HEK293 (cell line): Measurements from ENCODE around the gene PEX10.

ENCODE experiments used
- ZBTB7A ChIP-seq: fragments of 450-650 bp; formaldehyde crosslinking; IDR thresholded peaks from 2 replicates; pipeline ENCODE4 v1.5.1; 2016; ENCODE audit warnings: low read depth, missing biosample characterization, missing genetic modification characterization
- ZNF146 ChIP-seq: fragments of 450-650 bp; formaldehyde crosslinking; IDR thresholded peaks from 2 replicates; pipeline ENCODE4 v1.5.1; 2016; ENCODE audit warnings: missing biosample characterization, missing genetic modification characterization
- ZNF248 ChIP-seq: fragments of 450-650 bp; formaldehyde crosslinking; IDR thresholded peaks from 2 replicates; pipeline ENCODE4 v1.5.1; 2017; ENCODE audit warnings: missing biosample characterization, missing genetic modification characterization
- ZNF555 ChIP-seq: fragments of 450-650 bp; formaldehyde crosslinking; conservative IDR thresholded peaks from 2 replicates; pipeline ENCODE4 v1.5.1; 2017; ENCODE audit warnings: missing biosample characterization, mild to moderate bottlenecking, missing genetic modification characterization, inconsistent platforms
- ZNF600 ChIP-seq: fragments of 450-650 bp; formaldehyde crosslinking; IDR thresholded peaks from 2 replicates; pipeline ENCODE4 v1.5.1; 2016; ENCODE audit warnings: missing biosample characterization, missing genetic modification characterization
- ZNF701 ChIP-seq: fragments of 450-650 bp; formaldehyde crosslinking; IDR thresholded peaks from 2 replicates; pipeline ENCODE4 v1.5.1; 2016; ENCODE audit warnings: missing biosample characterization, missing genetic modification characterization
- ZNF776 ChIP-seq: fragments of 450-650 bp; formaldehyde crosslinking; IDR thresholded peaks from 2 replicates; pipeline ENCODE4 v1.5.0; 2017; ENCODE audit warnings: missing biosample characterization, missing genetic modification characterization, borderline replicate concordance
- TF ChIP-seq, protein P1 (sequence below): fragments of 450-650 bp; formaldehyde crosslinking; IDR thresholded peaks from 2 replicates; pipeline ENCODE4 v1.5.1; 2016; ENCODE audit warnings: missing biosample characterization, missing genetic modification characterization
- TF ChIP-seq, protein P2 (sequence below): fragments of 450-650 bp; formaldehyde crosslinking; IDR thresholded peaks from 2 replicates; pipeline ENCODE4 v1.5.1; 2016; ENCODE audit warnings: missing biosample characterization, missing genetic modification characterization

DNA sequence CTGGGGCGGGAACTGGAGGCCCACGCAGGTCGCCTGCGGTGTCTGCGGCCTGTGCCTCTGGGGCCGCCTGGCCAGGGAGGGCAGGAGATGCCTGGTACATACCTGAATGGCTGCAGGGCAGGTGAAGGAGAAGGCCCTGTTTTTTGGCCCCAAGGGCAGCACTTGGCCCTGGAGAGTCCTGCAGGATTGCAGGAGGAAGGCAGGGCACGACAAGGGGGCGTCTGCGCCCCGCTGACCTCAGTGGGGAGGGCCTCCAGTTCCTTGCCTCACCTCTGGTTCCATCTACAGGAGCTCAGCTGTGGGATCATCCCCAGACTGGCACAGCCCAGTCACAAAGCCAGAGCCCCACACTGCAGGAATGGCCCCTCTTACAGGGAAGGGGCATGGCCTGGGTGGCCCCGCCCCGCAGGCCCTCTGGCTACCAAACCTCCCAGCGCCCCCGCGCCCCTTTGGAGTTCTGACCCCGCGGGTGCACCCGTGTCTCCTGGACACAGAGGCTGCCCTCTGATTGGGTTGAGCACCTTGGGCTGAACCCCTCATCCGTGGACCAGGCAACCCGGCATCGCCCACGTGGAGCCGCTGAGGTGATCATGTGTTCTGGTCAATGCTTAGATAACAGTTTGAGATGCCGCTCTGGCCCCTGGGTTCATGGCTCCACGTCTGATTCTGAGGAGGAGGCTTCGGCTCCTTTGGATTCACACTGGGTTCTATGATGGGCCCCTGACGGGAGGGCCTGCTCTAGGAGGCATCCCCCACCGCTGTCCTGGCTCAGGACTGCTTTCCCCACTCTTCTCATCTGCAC lies 1.3 kb upstream of the PEX10 start:
- no peak for TF ChIP-seq ZNF248
- TF ChIP-seq, protein P1, sequence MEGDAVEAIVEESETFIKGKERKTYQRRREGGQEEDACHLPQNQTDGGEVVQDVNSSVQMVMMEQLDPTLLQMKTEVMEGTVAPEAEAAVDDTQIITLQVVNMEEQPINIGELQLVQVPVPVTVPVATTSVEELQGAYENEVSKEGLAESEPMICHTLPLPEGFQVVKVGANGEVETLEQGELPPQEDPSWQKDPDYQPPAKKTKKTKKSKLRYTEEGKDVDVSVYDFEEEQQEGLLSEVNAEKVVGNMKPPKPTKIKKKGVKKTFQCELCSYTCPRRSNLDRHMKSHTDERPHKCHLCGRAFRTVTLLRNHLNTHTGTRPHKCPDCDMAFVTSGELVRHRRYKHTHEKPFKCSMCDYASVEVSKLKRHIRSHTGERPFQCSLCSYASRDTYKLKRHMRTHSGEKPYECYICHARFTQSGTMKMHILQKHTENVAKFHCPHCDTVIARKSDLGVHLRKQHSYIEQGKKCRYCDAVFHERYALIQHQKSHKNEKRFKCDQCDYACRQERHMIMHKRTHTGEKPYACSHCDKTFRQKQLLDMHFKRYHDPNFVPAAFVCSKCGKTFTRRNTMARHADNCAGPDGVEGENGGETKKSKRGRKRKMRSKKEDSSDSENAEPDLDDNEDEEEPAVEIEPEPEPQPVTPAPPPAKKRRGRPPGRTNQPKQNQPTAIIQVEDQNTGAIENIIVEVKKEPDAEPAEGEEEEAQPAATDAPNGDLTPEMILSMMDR (tag by site-specific recombination): no peak
- TF ChIP-seq ZNF555: no peak
- no peak for TF ChIP-seq ZNF701 (tag by site-specific recombination)
- TF ChIP-seq ZNF776 (tag by site-specific recombination): no peak
- TF ChIP-seq ZNF600 (tag by site-specific recombination): no peak
- no peak for TF ChIP-seq ZBTB7A (tag by site-specific recombination)
- TF ChIP-seq, protein P2, sequence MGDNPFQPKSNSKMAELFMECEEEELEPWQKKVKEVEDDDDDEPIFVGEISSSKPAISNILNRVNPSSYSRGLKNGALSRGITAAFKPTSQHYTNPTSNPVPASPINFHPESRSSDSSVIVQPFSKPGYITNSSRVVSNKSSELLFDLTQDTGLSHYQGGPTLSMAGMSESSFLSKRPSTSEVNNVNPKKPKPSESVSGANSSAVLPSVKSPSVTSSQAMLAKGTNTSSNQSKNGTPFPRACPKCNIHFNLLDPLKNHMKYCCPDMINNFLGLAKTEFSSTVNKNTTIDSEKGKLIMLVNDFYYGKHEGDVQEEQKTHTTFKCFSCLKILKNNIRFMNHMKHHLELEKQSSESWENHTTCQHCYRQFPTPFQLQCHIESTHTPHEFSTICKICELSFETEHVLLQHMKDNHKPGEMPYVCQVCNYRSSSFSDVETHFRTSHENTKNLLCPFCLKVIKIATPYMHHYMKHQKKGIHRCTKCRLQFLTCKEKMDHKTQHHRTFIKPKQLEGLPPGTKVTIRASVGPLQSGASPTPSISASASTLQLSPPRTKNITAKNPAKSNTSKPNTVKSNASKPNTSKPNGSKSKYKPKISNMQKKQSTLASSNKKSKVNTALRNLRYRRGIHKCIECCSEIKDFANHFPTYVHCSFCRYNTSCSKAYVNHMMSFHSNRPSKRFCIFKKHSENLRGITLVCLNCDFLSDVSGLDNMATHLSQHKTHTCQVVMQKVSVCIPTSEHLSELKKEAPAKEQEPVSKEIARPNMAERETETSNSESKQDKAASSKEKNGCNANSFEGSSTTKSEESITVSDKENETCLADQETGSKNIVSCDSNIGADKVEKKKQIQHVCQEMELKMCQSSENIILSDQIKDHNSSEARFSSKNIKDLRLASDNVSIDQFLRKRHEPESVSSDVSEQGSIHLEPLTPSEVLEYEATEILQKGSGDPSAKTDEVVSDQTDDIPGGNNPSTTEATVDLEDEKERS (tag by site-specific recombination): no peak
- no peak for TF ChIP-seq ZNF146
